CD4-positive, alpha-beta T cell (primary cell): ENCODE results near the gene EML4. TPM values are rescaled to one million over a fixed set of nuclear protein-coding genes. Genes with fewer than 3 reads are reported as not detected.

Source experiments
- ATAC-seq: fragments of 200-7000 bp; cut with Tn5 transposase; one replicate; pipeline ENCODE4 v1.10.0; 2022; ENCODE audit warnings: mild to moderate bottlenecking; ENCODE audit not compliant: poor library complexity
- CTCF ChIA-PET: fragments of 350-600 bp; sonication (Branson Sonifier 250); formaldehyde crosslinking; loops from one replicate; lab custom pipeline; 2021; ENCODE audit warnings: antibody characterized with exemption, inconsistent platforms; lab: Charles Lee
- POLR2A ChIA-PET: fragments of 350-600 bp; sonication (Branson Sonifier 250); formaldehyde crosslinking; loops from one replicate; lab custom pipeline; 2021; ENCODE audit warnings: antibody characterized with exemption, inconsistent platforms; lab: Charles Lee
- DNase-seq, 14 experiments: peaks; one replicate each; pipeline ENCODE4 v3.0.0-alpha.2; 2013 to 2020; ENCODE audit warnings: mixed read lengths in 2 of 14
- H3K27ac ChIP-seq, 2 donors: one replicate each; pipeline versions ENCODE4 v1.5.1 to v1.7.0; 2013; ENCODE audit warnings: low read length in 2 of 2, low read depth in 1 of 2, mild to moderate bottlenecking in 1 of 2
- H3K27me3 ChIP-seq, 2 experiments: 1 replicate in 1 of 2; 2 replicates in 1 of 2; pipeline versions ENCODE4 v1.6.1 to v1.7.0; 2013; ENCODE audit warnings: low read length in 2 of 2, control low read depth in 1 of 2, mild to moderate bottlenecking in 1 of 2, moderate library complexity in 1 of 2; ENCODE audit not compliant: insufficient read depth in 2 of 2, control insufficient read depth in 1 of 2
- H3K36me3 ChIP-seq: one replicate; pipeline ENCODE4 v1.6.1; 2013; ENCODE audit warnings: low read length, control low read depth; ENCODE audit not compliant: insufficient read depth
- H3K4me1 ChIP-seq: one replicate; pipeline ENCODE4 v1.6.1; 2013; ENCODE audit warnings: low read length, control low read depth; ENCODE audit not compliant: insufficient read depth
- H3K4me3 ChIP-seq: one replicate; pipeline ENCODE4 v1.5.1; 2013; ENCODE audit warnings: mild to moderate bottlenecking, low read length, moderate library complexity
- H3K9me3 ChIP-seq, 2 experiments: 1 replicate in 1 of 2; 2 replicates in 1 of 2; pipeline versions ENCODE4 v1.6.1 to v1.7.0; 2013; ENCODE audit warnings: low read length in 2 of 2, mild to moderate bottlenecking in 2 of 2, control low read depth in 1 of 2, moderate library complexity in 1 of 2; ENCODE audit not compliant: control insufficient read depth in 1 of 2, insufficient read depth in 1 of 2
- H3K27ac Mint-ChIP-seq: one replicate; pipeline ENCODE4 v1.8.0; 2020; ENCODE audit warnings: mixed read lengths
- H3K27me3 Mint-ChIP-seq: one replicate; pipeline ENCODE4 v1.8.0; 2021; ENCODE audit warnings: mixed read lengths
- H3K36me3 Mint-ChIP-seq: one replicate; pipeline ENCODE4 v1.8.0; 2021; ENCODE audit warnings: low read depth, mixed read lengths
- H3K4me1 Mint-ChIP-seq: one replicate; pipeline ENCODE4 v1.8.0; 2021; ENCODE audit warnings: low read depth, mixed read lengths
- H3K4me3 Mint-ChIP-seq: one replicate; pipeline ENCODE4 v1.8.0; 2020; ENCODE audit warnings: mild to moderate bottlenecking, mixed read lengths
- H3K9me3 Mint-ChIP-seq: one replicate; pipeline ENCODE4 v1.8.0; 2020; ENCODE audit warnings: mixed read lengths
- CTCF ChIP-seq: fragments of 200-600 bp; IDR thresholded peaks from one replicate; pipeline ENCODE4 v1.8.0; 2022; ENCODE audit warnings: antibody characterized with exemption, mild to moderate bottlenecking
- intact Hi-C, 2 experiments: fragments of 100-400 bp; cut with DNase I in 1 of 2; cut with micrococcal nuclease in 1 of 2; formaldehyde crosslinking; loops; one replicate each; pipeline versions ENCODE4 v1.15.1 to v1.9.0; 2023 to 2025; cut with DNase I, micrococcal nuclease
- total RNA-seq, 174 experiments: library from RNA in 2 of 174; stranded (reverse) in 2 of 174; gene quantifications; one replicate each; pipeline ENCODE4 v1.2.3 and lab custom pipeline; 2021 to 2026

EML4 gene
- total RNA-seq, 2 experiments from 2014 or later, result 219 to 228 TPM

- peak; percentile 50 for ATAC-seq
- no peak for TF ChIP-seq CTCF
- Histone ChIP-seq H3K4me1 (peaks cover 8% of the 10 kb centered on the region), H3K27ac (peak overlapping the region in 1 of 2 donors; percentile 38), H3K27me3 (no peaks in the 10 kb centered on the region), H3K4me3 (no peak overlapping the region), H3K36me3 (peaks cover 64% of the 10 kb centered on the region), H3K9me3 (no peaks in the 10 kb centered on the region)
- DNase-seq, result peak in 1 of 14 experiments; percentile 44
- POLR2A ChIA-PET, result interaction anchor here (0.7 kb wide), 1 partner anchor 8 kb away, joined by 3 read pairs; no protein-coding TSS in a partner anchor
- peaks cover 88% of the 10 kb centered on the region for H3K36me3 Mint-ChIP-seq
- intact Hi-C loops, result no loop called here
- H3K4me1 Mint-ChIP-seq, result peaks cover 54% of the 10 kb centered on the region
- no peaks in the 10 kb centered on the region for H3K27me3 Mint-ChIP-seq
- no peak overlapping the region for H3K4me3 Mint-ChIP-seq
- no peaks in the 10 kb centered on the region for H3K9me3 Mint-ChIP-seq
- CTCF ChIA-PET, result no interaction called here
- H3K27ac Mint-ChIP-seq, result peak overlapping the region; percentile 81
Observed at GRCh38 chr2:42317486-42317885, 148.3 kb downstream of the EML4 start.

GRCh38 chr2:42317945-42318344, 148.8 kb downstream of the EML4 start:
- ATAC-seq, result no peak
- H3K27ac Mint-ChIP-seq, result peak overlapping the region; percentile 81
- no peak for DNase-seq
- peaks cover 88% of the 10 kb centered on the region for H3K36me3 Mint-ChIP-seq
- Histone ChIP-seq H3K36me3 (peaks cover 66% of the 10 kb centered on the region), H3K4me3 (no peak overlapping the region), H3K27me3 (no peaks in the 10 kb centered on the region), H3K4me1 (peaks cover 8% of the 10 kb centered on the region), H3K9me3 (no peaks in the 10 kb centered on the region), H3K27ac (peak overlapping the region in 1 of 2 donors; percentile 38)
- ChIA-PET CTCF (no interaction called here), POLR2A (interaction anchor here (0.7 kb wide), 1 partner anchor 9 kb away, joined by 3 read pairs; no protein-coding TSS in a partner anchor)
- no peaks in the 10 kb centered on the region for H3K27me3 Mint-ChIP-seq
- TF ChIP-seq CTCF, result no peak
- H3K4me1 Mint-ChIP-seq, result peaks cover 55% of the 10 kb centered on the region
- intact Hi-C loops, result no loop called here
- no peaks in the 10 kb centered on the region for H3K9me3 Mint-ChIP-seq
- no peak overlapping the region for H3K4me3 Mint-ChIP-seq

- Mint-ChIP-seq H3K9me3 (no peaks in the 10 kb centered on the region), H3K36me3 (peaks cover 89% of the 10 kb centered on the region), H3K27ac (peak overlapping the region; percentile 51), H3K4me3 (no peak overlapping the region), H3K27me3 (no peaks in the 10 kb centered on the region), H3K4me1 (peaks cover 55% of the 10 kb centered on the region)
- no peak overlapping the region for H3K4me3 ChIP-seq
- ChIA-PET POLR2A (no interaction called here), CTCF (interaction anchor here (1.0 to 1.5 kb wide), 2 partner anchors 9 to 11 kb away, joined by 3 read pairs; no protein-coding TSS in a partner anchor)
- H3K9me3 ChIP-seq, result no peaks in the 10 kb centered on the region
- peaks cover 8% of the 10 kb centered on the region for H3K4me1 ChIP-seq
- intact Hi-C loops, result no loop called here
- TF ChIP-seq CTCF, result no peak
- no peak overlapping the region for H3K27ac ChIP-seq
- DNase-seq (no peak), ATAC-seq (no peak)
- no peaks in the 10 kb centered on the region for H3K27me3 ChIP-seq
- H3K36me3 ChIP-seq, result peaks cover 69% of the 10 kb centered on the region
Observed at GRCh38 chr2:42319265-42319664, 150.1 kb downstream of the EML4 start.
